C4-2B (cell line): ENCODE data around the gene ZNF385B.

Experiments used
- ZFX ChIP-seq: fragments of 450-650 bp; IDR thresholded peaks from 2 replicates; pipeline ENCODE4 v1.6.1; 2017
- TF ChIP-seq, protein P1 (sequence below): fragments of 450-650 bp; conservative IDR thresholded peaks from 2 replicates; pipeline ENCODE4 v1.5.1; 2017; ENCODE audit warnings: mild to moderate bottlenecking

- TF ChIP-seq, protein P1, sequence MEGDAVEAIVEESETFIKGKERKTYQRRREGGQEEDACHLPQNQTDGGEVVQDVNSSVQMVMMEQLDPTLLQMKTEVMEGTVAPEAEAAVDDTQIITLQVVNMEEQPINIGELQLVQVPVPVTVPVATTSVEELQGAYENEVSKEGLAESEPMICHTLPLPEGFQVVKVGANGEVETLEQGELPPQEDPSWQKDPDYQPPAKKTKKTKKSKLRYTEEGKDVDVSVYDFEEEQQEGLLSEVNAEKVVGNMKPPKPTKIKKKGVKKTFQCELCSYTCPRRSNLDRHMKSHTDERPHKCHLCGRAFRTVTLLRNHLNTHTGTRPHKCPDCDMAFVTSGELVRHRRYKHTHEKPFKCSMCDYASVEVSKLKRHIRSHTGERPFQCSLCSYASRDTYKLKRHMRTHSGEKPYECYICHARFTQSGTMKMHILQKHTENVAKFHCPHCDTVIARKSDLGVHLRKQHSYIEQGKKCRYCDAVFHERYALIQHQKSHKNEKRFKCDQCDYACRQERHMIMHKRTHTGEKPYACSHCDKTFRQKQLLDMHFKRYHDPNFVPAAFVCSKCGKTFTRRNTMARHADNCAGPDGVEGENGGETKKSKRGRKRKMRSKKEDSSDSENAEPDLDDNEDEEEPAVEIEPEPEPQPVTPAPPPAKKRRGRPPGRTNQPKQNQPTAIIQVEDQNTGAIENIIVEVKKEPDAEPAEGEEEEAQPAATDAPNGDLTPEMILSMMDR, result no peak
- TF ChIP-seq ZFX, result no peak
Measured at GRCh38 chr2:179606141-179606540, 255.3 kb downstream of the ZNF385B start.
